Activated CD4-positive, alpha-beta T cell treated with anti-CD3 and anti-CD28 coated beads, Interleukin-10, Interleukin-2, amounts not matched to agents 100 ng/mL and 50 ng/mL, durations not matched to agents 16 hours and 8 hours (primary cell): ENCODE results near the gene ABCB6.
A peak's percentile ranks its signal among the peaks of the same experiment; 100 is the strongest.
"Not testable (repeated sequence)": the region's sequence is repeated elsewhere in the genome, so short reads cannot be mapped to it uniquely, and the experiment has no call there.

ENCODE experiments used
- DNase-seq: peaks from one replicate; pipeline ENCODE4 v3.0.0-alpha.2; 2020

ABCB6 gene

GRCh38 chr2:219213026-219213415 lies 5.7 kb downstream of the ABCB6 start:
- no peak for DNase-seq

- DNase-seq: no peak
Observed at GRCh38 chr2:219210886-219211362, 7.8 kb downstream of the ABCB6 start.

- DNase-seq: no peak
Observed at GRCh38 chr2:219210196-219210885, 8.4 kb downstream of the ABCB6 start.

- peak; percentile 10 for DNase-seq
Observed at GRCh38 chr2:219209236-219210195, 9.2 kb downstream of the ABCB6 start.

- no peak for DNase-seq
Observed at GRCh38 chr2:219207884-219208740, 10.6 kb downstream of the ABCB6 start.

GRCh38 chr2:219207134-219207883 lies 11.4 kb downstream of the ABCB6 start:
- DNase-seq: no peak

GRCh38 chr2:219206328-219207133 lies 12.2 kb downstream of the ABCB6 start, which contains the start of gene ZFAND2B:
Gene ZFAND2B, plus strand, starts transcription at chr2:219206782. Its CDS starts 206 bp downstream, at chr2:219206988.
- peak; percentile 96 for DNase-seq

- no peak for DNase-seq
Observed at GRCh38 chr2:219205981-219206327, 12.8 kb downstream of the ABCB6 start.

GRCh38 chr2:219205165-219205538 lies 13.6 kb downstream of the ABCB6 start:
- DNase-seq: no peak

GRCh38 chr2:219204425-219205164 lies 14.2 kb downstream of the ABCB6 start:
- DNase-seq: no peak

- DNase-seq: not testable (repeated sequence)
Observed at GRCh38 chr2:219201331-219201730, 17.4 kb downstream of the ABCB6 start.

- DNase-seq: peak; percentile 17
Observed at GRCh38 chr2:219200502-219201326, 18.0 kb downstream of the ABCB6 start.

GRCh38 chr2:219199470-219200211 lies 19.1 kb downstream of the ABCB6 start:
- DNase-seq: no peak

- no peak for DNase-seq
Observed at GRCh38 chr2:219198974-219199373, 19.8 kb downstream of the ABCB6 start.

GRCh38 chr2:219197388-219197787 lies 21.4 kb downstream of the ABCB6 start:
- DNase-seq: no peak

- DNase-seq: peak; percentile 39
Observed at GRCh38 chr2:219186754-219187456, 31.9 kb downstream of the ABCB6 start.

- no peak for DNase-seq
Observed at GRCh38 chr2:219184121-219184520, 34.6 kb downstream of the ABCB6 start.

- DNase-seq: no peak
Observed at GRCh38 chr2:219183151-219183772, 35.5 kb downstream of the ABCB6 start.
